ENCODE data around the gene EDIL3. TPM values are rescaled to one million over a fixed set of nuclear protein-coding genes. Genes with fewer than 3 reads are reported as not detected.

The EDIL3 gene
- total RNA-seq, 2 experiments from 2014 or later = not detected

- peak; percentile 45 for TF ChIP-seq CTCF (IDR thresholded peaks at IDR 0.05)
- no peaks in the 10 kb centered on the region for H3K36me3 Mint-ChIP-seq (ENCODE audit: low read depth)
- intact Hi-C loops (cut with micrococcal nuclease) = no loop called here
- no peaks in the 10 kb centered on the region for H3K27me3 Mint-ChIP-seq
- no peaks in the 10 kb centered on the region for H3K4me1 Mint-ChIP-seq (ENCODE audit: low read depth)
- H3K27ac Mint-ChIP-seq = no peak overlapping the region
- H3K9me3 Mint-ChIP-seq = no peaks in the 10 kb centered on the region
- DNase-seq (peak; percentile 36), ATAC-seq (no peak)
- no peak overlapping the region for H3K4me3 Mint-ChIP-seq
- CTCF ChIA-PET = interaction anchor here (1.2 kb wide), 1 partner anchor 41 kb away, joined by 3 read pairs; no protein-coding TSS in a partner anchor
- POLR2A ChIA-PET = no interaction called here
Observed at GRCh38 chr5:84274585-84275468, 109.9 kb downstream of the EDIL3 start.

- ChIA-PET CTCF (no interaction called here), POLR2A (no interaction called here)
- Mint-ChIP-seq H3K4me1 (ENCODE audit: low read depth) (no peaks in the 10 kb centered on the region), H3K27ac (no peak overlapping the region), H3K9me3 (no peaks in the 10 kb centered on the region), H3K27me3 (no peaks in the 10 kb centered on the region), H3K4me3 (no peak overlapping the region), H3K36me3 (ENCODE audit: low read depth) (no peaks in the 10 kb centered on the region)
- no peak for TF ChIP-seq CTCF (IDR thresholded peaks at IDR 0.05)
- no peak for ATAC-seq
- DNase-seq = no peak
- intact Hi-C loops (cut with micrococcal nuclease) = no loop called here
Observed at GRCh38 chr5:84273517-84273883, 111.2 kb downstream of the EDIL3 start.

- ChIA-PET POLR2A (no interaction called here), CTCF (no interaction called here)
- TF ChIP-seq CTCF (IDR thresholded peaks at IDR 0.05) = no peak
- Mint-ChIP-seq H3K27me3 (no peaks in the 10 kb centered on the region), H3K36me3 (ENCODE audit: low read depth) (no peaks in the 10 kb centered on the region), H3K4me1 (ENCODE audit: low read depth) (no peaks in the 10 kb centered on the region), H3K4me3 (no peak overlapping the region), H3K27ac (no peak overlapping the region), H3K9me3 (no peaks in the 10 kb centered on the region)
- DNase-seq (no peak), ATAC-seq (no peak)
- intact Hi-C loops (cut with micrococcal nuclease) = no loop called here
Observed at GRCh38 chr5:84272771-84273516, 111.7 kb downstream of the EDIL3 start.

- CTCF ChIA-PET = no interaction called here
- POLR2A ChIA-PET = no interaction called here
- no peak for TF ChIP-seq CTCF (IDR thresholded peaks at IDR 0.05)
- H3K4me3 Mint-ChIP-seq = no peak overlapping the region
- H3K27me3 Mint-ChIP-seq = no peaks in the 10 kb centered on the region
- H3K27ac Mint-ChIP-seq = no peak overlapping the region
- H3K4me1 Mint-ChIP-seq (ENCODE audit: low read depth) = no peaks in the 10 kb centered on the region
- no peak for DNase-seq
- no peak for ATAC-seq
- H3K36me3 Mint-ChIP-seq (ENCODE audit: low read depth) = no peaks in the 10 kb centered on the region
- no peaks in the 10 kb centered on the region for H3K9me3 Mint-ChIP-seq
- intact Hi-C loops (cut with micrococcal nuclease) = no loop called here
Observed at GRCh38 chr5:84265739-84266550, 118.7 kb downstream of the EDIL3 start.
